ENCODE data around the gene MEF2A.

DNA sequence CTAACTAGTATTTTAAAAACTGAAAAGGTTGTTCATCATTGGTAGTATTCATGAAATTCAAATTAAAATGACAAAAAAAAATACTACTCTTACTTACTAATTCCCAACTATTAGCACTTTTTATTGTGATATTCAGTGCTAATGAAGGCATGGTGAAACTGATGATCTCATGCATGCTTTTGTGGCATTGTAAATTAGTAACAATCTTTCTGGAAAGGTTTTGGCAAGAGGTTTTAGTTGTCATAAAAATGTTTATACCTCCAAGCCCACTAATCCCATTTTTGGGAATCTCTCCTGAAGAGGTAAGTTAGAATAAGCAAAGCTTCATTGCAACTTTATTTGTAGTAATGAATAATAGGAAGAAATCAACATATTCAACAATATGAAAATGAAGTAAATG, 114.5 kb downstream of the MEF2A start:
- TF ChIP-seq, protein P1, sequence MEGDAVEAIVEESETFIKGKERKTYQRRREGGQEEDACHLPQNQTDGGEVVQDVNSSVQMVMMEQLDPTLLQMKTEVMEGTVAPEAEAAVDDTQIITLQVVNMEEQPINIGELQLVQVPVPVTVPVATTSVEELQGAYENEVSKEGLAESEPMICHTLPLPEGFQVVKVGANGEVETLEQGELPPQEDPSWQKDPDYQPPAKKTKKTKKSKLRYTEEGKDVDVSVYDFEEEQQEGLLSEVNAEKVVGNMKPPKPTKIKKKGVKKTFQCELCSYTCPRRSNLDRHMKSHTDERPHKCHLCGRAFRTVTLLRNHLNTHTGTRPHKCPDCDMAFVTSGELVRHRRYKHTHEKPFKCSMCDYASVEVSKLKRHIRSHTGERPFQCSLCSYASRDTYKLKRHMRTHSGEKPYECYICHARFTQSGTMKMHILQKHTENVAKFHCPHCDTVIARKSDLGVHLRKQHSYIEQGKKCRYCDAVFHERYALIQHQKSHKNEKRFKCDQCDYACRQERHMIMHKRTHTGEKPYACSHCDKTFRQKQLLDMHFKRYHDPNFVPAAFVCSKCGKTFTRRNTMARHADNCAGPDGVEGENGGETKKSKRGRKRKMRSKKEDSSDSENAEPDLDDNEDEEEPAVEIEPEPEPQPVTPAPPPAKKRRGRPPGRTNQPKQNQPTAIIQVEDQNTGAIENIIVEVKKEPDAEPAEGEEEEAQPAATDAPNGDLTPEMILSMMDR (IDR thresholded peaks at IDR 0.05): no peak
- no peak for TF ChIP-seq POLR2AphosphoS5 (IDR thresholded peaks at IDR 0.05)

Data from breast epithelium (tissue), 3 donors.